ENCODE measurements around the gene SPATA22. TPM values are rescaled to one million over a fixed set of nuclear protein-coding genes. Genes with fewer than 3 reads are reported as not detected.
A peak's percentile ranks its signal among the peaks of the same experiment; 100 is the strongest.

The SPATA22 gene
- total RNA-seq, 1 experiment from 2014 or later = not detected

- CTCF ChIA-PET = no interaction called here
- Histone ChIP-seq H3K4me2 (ENCODE audit: low read length) (no peak overlapping the region), H3K9ac (ENCODE audit: low read length) (no peak overlapping the region), H3K27ac (ENCODE audit: low read length) (no peak overlapping the region), H3K79me2 (ENCODE audit: low read length) (no peaks in the 10 kb centered on the region), H3K4me3 (ENCODE audit: low read length) (no peak overlapping the region), H3K4me1 (ENCODE audit: insufficient read depth, low read length) (no peaks in the 10 kb centered on the region), H3K27me3 (ENCODE audit: low read length) (0 out of 2 replicates have a peak, but pooled peaks cover 2% of the 10 kb centered on the region), H4K20me1 (ENCODE audit: low read length) (no peaks in the 10 kb centered on the region), H3K36me3 (ENCODE audit: low read depth, low read length) (no peaks in the 10 kb centered on the region), H3K9me2 (replicated peaks; ENCODE audit: low read length) (no peaks in the 10 kb centered on the region), H3F3A (ENCODE audit: low read length, unreplicated experiment) (no peaks in the 10 kb centered on the region), H3K9me3 (ENCODE audit: low read length) (no peaks in the 10 kb centered on the region), H2AFZ (ENCODE audit: low read length) (no peak overlapping the region)
- ATAC-seq (no peak), DNase-seq (no peak)
- no TSS peak for BruUV-seq (replicated peaks)
- POLR2A ChIA-PET (ENCODE audit: unreplicated experiment) = no interaction called here
- TF ChIP-seq CTCF (conservative IDR thresholded peaks at IDR 0.05; ENCODE audit: low read depth, low read length) (no peak), EZH2 (IDR thresholded peaks at IDR 0.05; ENCODE audit: low read length, unreplicated experiment) (no peak), EZH2phosphoT487 (IDR thresholded peaks at IDR 0.05; ENCODE audit: borderline replicate concordance, low read length) (no peak)
- intact Hi-C loops (cut with micrococcal nuclease) = no loop called here
These were observed 23.5 kb downstream of the SPATA22 start for GRCh38 chr17:3448059-3448665.

GRCh38 chr17:3447625-3448024 lies 24.0 kb downstream of the SPATA22 start:
- ATAC-seq (peak; percentile 31; the same call in 1 of the 2 replicates), DNase-seq (peak; percentile 17)
- Histone ChIP-seq H3F3A (ENCODE audit: low read length, unreplicated experiment) (no peaks in the 10 kb centered on the region), H2AFZ (ENCODE audit: low read length) (no peak overlapping the region), H3K79me2 (ENCODE audit: low read length) (no peaks in the 10 kb centered on the region), H3K9ac (ENCODE audit: low read length) (no peak overlapping the region), H3K9me2 (replicated peaks; ENCODE audit: low read length) (no peaks in the 10 kb centered on the region), H3K4me3 (ENCODE audit: low read length) (no peak overlapping the region), H3K4me2 (ENCODE audit: low read length) (no peak overlapping the region), H3K36me3 (ENCODE audit: low read depth, low read length) (no peaks in the 10 kb centered on the region), H4K20me1 (ENCODE audit: low read length) (no peaks in the 10 kb centered on the region), H3K27me3 (ENCODE audit: low read length) (no peaks in the 10 kb centered on the region), H3K27ac (ENCODE audit: low read length) (no peak overlapping the region), H3K4me1 (ENCODE audit: insufficient read depth, low read length) (no peaks in the 10 kb centered on the region), H3K9me3 (ENCODE audit: low read length) (no peaks in the 10 kb centered on the region)
- intact Hi-C loops (cut with micrococcal nuclease) = no loop called here
- TF ChIP-seq EZH2phosphoT487 (IDR thresholded peaks at IDR 0.05; ENCODE audit: borderline replicate concordance, low read length) (no peak), CTCF (conservative IDR thresholded peaks at IDR 0.05; ENCODE audit: low read depth, low read length) (peak; percentile 47), EZH2 (IDR thresholded peaks at IDR 0.05; ENCODE audit: low read length, unreplicated experiment) (no peak)
- no TSS peak for BruUV-seq (replicated peaks)
- ChIA-PET POLR2A (ENCODE audit: unreplicated experiment) (no interaction called here), CTCF (no interaction called here)

- ATAC-seq (no peak), DNase-seq (no peak)
- no peaks in the 10 kb centered on the region for H3K4me1 ChIP-seq (ENCODE audit: insufficient read depth, low read length)
- TF ChIP-seq CTCF (conservative IDR thresholded peaks at IDR 0.05; ENCODE audit: low read depth, low read length) (no peak), EZH2phosphoT487 (IDR thresholded peaks at IDR 0.05; ENCODE audit: borderline replicate concordance, low read length) (no peak), EZH2 (IDR thresholded peaks at IDR 0.05; ENCODE audit: low read length, unreplicated experiment) (no peak)
- no peaks in the 10 kb centered on the region for H3K79me2 ChIP-seq (ENCODE audit: low read length)
- no peak overlapping the region for H3K27ac ChIP-seq (ENCODE audit: low read length)
- no peaks in the 10 kb centered on the region for H3K36me3 ChIP-seq (ENCODE audit: low read depth, low read length)
- ChIA-PET CTCF (no interaction called here), POLR2A (ENCODE audit: unreplicated experiment) (no interaction called here)
- H3K4me2 ChIP-seq (ENCODE audit: low read length) = no peak overlapping the region
- H3F3A ChIP-seq (ENCODE audit: low read length, unreplicated experiment) = no peaks in the 10 kb centered on the region
- H3K27me3 ChIP-seq (ENCODE audit: low read length) = peaks cover 22% of the 10 kb centered on the region
- H3K9me2 ChIP-seq (replicated peaks; ENCODE audit: low read length) = no peaks in the 10 kb centered on the region
- H4K20me1 ChIP-seq (ENCODE audit: low read length) = no peaks in the 10 kb centered on the region
- no peak overlapping the region for H2AFZ ChIP-seq (ENCODE audit: low read length)
- intact Hi-C loops (cut with micrococcal nuclease) = no loop called here
- BruUV-seq (replicated peaks) = no TSS peak
- H3K4me3 ChIP-seq (ENCODE audit: low read length) = no peak overlapping the region
- H3K9me3 ChIP-seq (ENCODE audit: low read length) = no peaks in the 10 kb centered on the region
- H3K9ac ChIP-seq (ENCODE audit: low read length) = no peak overlapping the region
These were observed 31.2 kb downstream of the SPATA22 start for GRCh38 chr17:3440451-3440850.
